ENCODE results near the gene YKT6.

Gene YKT6

GRCh38 chr7:44262031-44262430, 61.3 kb downstream of the YKT6 start:
- no peak for TF ChIP-seq CEBPB (IDR thresholded peaks at IDR 0.05)
- no peak for TF ChIP-seq ZBTB7A (IDR thresholded peaks at IDR 0.05; ENCODE audit: low read depth)
- TF ChIP-seq USF1 (IDR thresholded peaks at IDR 0.05): no peak
- no peak for TF ChIP-seq EP300 (IDR thresholded peaks at IDR 0.05; ENCODE audit: borderline replicate concordance)
- TF ChIP-seq YY1 (IDR thresholded peaks at IDR 0.05; ENCODE audit: low read depth): no peak
- TF ChIP-seq TCF12 (IDR thresholded peaks at IDR 0.05; ENCODE audit: low read depth): no peak
- no peak for TF ChIP-seq CREB1 (IDR thresholded peaks at IDR 0.05; ENCODE audit: low read depth)
- TF ChIP-seq MAX (IDR thresholded peaks at IDR 0.05): no peak
- TF ChIP-seq TAF1 (IDR thresholded peaks at IDR 0.05; ENCODE audit: low read depth): no peak
- TF ChIP-seq EGR1 (IDR thresholded peaks at IDR 0.05): no peak

- TF ChIP-seq CEBPB (IDR thresholded peaks at IDR 0.05) (no peak), FOXM1 (IDR thresholded peaks at IDR 0.05; ENCODE audit: borderline replicate concordance, low read depth) (no peak), TAF1 (IDR thresholded peaks at IDR 0.05; ENCODE audit: low read depth) (no peak), REST (IDR thresholded peaks at IDR 0.05; ENCODE audit: low read depth) (no peak), NFIC (IDR thresholded peaks at IDR 0.05) (no peak), TEAD4 (IDR thresholded peaks at IDR 0.05) (no peak), TCF12 (IDR thresholded peaks at IDR 0.05; ENCODE audit: low read depth) (no peak), USF1 (IDR thresholded peaks at IDR 0.05) (no peak)
Observed at GRCh38 chr7:44263326-44264082, 62.7 kb downstream of the YKT6 start.

Measured in Ishikawa (cell line).